ENCODE data around the gene TP53I11.
A peak's percentile ranks its signal among the peaks of the same experiment; 100 is the strongest.

The TP53I11 gene

DNA sequence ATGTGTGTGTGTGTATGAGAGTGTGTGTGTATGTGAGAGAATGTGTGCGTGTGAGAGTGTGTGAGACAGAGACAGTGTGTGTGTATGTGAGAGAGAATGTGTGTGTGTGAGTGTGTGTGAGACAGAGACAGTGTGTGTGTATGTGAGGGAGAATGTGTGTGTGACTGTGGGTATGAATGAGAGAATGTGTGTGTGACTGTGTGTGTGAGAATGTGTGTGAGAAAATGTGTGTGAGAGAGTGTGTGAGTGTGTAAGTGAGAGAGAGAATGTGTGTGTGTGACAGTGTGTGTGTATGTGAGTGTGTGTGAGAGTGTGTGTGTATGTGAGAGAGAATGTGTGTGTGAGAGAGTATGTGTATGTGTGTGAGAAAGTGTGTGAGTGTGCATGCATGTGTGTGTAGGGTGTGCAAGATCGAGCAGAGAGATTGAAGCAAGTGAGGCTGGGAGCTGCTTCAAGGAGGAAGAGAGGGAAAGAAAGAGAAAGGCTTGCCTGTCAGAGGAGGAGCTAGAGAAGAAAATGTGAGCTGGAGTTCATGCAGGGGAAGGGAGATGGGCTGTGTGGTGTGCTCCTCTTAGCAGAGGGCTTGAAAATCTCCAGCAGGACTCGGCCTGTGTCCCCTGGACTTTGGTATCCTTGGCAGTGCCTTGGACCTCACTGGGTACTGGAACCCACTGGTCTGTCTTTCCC lies 27.7 kb upstream of the TP53I11 start:
- DNase-seq (ENCODE audit: low spot score): no peak

DNA sequence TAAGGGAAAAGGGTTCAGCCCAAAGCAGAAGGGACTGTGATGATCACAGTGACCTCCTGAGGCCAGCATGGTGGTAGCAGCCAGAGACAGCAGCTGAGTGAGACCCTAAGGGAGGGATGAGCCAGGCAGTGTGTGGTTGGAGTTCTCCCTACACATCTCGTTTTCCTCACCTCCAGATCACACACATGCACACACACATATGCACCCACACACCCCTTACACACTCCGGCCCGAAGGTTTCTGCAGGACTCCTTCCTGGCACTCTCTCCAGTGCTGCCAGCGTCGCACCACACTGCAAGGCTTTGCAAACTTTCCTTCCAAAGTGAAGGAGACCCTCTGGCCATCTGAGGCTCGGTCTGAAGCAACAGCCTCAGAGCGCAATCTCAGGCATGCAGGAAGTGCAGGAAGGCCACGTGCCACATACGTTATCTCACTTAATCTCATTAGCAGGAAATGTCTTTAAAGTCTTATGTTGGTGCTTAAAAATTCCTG lies 26.9 kb upstream of the TP53I11 start:
- DNase-seq (ENCODE audit: low spot score): no peak

DNA sequence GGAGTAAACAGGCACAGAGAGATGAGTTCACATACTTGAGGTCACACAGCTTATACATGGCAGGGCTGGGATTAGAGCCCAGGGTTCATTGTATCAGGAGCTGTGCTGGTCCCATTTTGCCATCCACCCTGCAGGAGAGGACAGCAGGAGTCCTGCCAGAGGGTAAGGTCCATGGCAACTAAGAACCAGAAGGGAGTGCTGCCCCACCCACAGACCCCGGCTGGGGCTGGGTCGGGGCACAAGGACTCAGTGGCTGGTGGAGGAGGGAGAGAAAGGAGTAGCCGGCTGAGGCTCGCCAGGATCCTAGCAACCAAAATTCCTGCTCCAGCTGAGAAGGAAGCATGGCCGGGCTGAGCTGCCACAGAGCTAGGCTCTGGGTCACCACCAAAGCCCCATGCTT lies 25.9 kb upstream of the TP53I11 start:
- DNase-seq (ENCODE audit: low spot score): no peak

DNA sequence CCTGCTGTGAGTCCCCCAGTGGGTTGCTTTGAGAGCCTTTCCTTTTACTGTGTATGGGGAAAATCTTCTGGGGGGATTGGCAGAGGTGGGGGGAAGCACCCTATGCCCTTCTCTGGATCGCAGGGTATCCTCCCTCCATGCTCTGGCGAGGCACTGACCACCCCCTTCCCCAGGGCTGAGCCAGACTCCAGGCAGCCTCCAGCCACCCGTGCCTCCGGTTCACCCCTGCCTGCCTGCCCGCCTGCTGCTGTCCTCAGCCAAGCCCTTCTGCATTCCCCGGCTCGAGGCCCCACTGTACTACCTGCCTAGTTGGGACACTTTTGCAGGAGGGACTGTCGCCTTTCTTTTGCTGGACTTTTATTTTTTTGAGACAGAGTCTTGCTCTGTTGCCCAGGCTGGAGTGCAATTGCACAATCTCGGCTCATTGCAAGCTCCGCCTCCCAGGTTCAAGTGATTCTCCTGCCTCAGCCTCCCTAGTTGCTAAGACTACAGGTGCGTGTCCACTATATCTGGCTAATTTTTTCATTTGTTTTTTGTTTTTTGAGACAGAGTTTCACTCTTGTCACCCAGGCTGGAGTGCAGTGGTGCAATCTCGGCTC lies 23.8 kb upstream of the TP53I11 start:
- DNase-seq (ENCODE audit: low spot score): no peak

DNA sequence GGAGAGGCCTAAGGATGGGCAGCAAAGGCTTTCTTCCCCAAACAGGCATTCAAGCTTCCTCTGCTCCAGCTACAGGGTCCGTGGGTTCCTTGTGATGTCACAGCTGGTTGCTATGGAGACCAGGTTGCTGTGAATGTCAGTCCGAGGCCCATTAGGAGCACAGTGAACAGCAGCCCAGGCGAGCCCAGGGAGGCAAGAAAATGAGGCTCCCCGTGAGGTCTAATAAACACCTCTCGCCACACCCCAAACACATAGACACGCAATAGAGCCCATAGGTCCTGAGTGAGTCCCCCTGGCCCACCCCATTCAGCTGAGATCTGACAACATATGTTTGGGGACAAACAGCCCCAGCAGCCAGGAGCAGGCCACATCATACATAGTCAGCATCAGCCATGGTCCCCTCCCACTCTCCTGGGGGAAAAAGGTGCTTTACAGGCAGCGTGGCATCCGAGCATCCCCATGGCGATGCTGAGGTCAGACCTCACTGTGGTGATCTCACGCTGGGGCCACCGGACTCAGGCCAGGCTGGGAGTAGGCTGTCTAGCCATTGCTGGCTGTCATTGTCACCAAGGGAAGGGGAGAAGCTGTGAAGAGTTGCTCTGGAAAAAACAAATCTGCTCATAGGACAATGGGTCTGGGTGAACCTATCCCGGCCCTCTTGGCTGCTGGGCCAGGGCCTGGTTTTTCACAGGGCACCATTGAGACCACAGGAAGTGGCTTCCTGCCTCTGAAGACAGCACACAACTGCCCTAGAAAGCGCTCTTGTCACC lies 23.1 kb upstream of the TP53I11 start:
- no peak for DNase-seq (ENCODE audit: low spot score)

DNA sequence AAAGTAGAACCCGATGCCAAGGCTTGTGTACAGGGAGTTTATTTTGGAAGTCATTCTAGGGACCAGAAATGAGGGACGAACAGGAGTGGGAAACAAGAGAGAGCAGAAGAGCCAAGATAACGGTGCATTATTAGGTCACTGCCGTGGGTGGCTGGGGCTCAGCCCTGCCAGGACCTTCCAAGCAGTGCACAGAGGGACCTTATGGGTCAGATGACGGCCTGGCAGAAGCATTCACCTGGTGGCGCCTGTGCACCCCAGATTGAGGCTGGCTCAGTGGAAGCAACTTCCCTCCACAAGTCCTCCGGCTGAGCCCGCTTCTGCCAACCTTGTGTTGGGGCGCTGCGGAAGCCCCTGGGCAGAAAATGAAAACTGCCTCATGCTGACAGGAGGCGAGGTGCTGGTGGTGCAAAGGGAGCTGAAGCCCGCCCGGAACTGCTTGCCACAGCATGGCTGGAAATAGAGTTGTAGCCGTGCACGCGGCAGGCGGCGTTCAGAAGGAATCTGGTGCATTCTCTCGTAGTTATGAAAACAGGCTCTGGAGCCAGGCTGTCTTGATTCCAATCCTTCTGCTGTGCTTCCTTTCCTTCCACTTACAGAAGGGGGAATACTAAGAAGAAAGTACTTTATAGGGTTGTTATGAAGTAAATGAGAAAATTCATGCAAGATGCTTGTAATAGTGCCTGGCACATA lies 22.2 kb upstream of the TP53I11 start:
- no peak for DNase-seq (ENCODE audit: low spot score)

DNA sequence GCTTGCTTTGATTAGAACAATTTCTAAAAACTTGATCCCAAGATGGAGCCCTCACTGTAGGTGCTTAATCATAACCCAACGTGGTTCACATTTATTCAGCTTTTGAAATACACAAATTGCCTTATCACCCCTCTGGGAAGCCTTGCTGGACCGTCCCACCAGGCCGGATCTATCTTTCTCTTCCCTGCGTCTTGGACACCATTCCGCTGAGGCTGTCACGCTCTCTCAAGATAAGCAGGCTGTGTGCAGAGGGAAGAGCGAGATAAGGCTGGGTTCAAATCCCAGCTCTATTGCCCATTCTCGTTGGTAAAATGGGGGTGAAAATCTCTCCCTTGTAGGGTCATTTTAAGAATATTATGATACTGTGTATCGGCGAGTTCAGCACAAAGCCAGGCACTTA lies 20.5 kb upstream of the TP53I11 start:
- DNase-seq (ENCODE audit: low spot score): no peak

DNA sequence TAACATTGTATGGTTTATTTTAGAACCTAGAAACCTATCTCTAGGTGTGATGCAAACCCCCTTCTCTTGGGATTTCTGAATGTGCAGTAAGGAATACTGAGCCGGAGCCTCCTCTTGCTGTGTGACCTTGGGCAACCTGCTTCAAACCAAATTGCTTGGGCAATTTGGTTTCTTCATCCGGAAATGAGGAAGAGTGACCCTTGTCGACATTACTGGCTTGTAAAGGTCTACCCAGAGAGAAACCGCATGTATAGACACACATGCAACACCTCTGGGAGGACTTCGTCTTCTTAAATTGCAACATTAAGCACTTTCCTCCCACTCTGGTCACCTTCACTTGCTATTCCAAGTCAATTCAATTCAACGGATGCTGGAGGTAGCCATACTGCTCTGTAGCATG lies 19.6 kb upstream of the TP53I11 start:
- no peak for DNase-seq (ENCODE audit: low spot score)

DNA sequence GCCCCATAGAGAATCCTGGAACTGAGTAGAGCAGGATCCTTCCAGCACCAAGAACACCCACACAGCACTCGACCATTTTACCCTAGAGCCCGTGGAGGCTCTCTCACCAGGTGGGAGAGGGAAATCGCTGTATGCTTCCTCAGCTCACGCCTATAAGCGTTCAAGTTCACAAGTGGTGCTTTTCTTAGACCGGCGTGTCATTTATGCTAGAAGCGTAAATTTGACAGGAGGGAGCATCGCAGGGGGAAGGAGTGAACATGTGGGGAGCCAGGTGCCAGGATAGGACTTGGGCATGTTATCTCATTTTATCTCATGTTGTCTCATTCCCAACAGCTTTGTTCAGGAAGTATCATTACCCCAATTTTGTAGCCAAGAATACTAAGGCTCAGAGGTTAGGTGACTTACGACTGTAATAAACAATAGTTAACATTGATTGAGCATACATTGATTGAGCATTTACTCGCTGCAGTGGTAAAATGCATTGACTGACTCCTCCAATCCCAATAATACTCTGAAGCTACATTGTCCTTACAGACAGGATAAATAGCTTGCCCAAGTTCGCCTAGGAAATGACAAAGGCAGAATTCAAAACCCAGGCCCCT lies 19.1 kb upstream of the TP53I11 start:
- no peak for DNase-seq (ENCODE audit: low spot score)

DNA sequence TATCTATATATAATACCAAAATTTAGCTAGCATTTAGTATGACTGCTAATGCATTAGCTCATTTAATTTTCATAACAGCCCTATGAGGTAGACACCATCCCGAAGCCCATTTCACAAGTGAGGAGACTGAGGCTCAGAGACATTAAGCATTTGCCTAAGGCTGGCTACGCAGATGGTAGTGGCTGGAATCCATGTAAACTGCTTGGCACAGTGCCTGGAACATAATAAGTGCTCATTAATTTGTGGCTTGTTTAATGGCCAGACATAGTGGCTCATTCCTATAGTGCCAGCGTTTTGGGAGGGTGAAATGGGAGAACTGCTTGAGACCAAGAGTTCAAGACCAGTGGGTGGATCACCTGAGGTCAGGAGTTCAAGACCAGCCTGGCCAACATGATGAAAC lies 17.8 kb upstream of the TP53I11 start:
- no peak for DNase-seq (ENCODE audit: low spot score)

DNA sequence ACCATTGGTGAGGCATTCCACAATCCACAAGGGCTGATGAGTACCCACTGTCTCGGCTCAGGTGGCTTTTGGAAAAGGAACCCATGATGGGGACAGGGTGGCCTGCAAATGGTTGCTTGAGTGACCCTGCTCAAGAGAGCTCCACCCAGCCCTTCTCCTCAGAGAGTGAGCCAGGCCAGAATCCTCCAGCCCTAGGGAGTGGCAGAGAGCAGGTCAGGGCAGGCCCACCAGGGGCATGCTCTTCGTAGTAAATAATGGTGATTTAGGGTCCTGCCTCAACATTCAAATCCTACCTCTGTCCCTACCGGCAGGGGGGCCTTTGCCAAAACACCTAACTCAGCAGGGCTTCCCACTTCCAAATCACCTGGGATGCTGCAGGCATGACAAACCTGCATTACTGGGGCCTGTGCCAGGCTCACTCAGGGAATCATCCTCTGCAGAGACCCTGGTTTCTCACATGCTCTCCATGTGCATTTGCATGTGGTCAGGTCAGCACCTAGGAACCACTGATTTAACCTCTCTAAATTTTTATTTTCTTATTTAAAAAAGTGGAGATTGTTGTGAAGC lies 17.3 kb upstream of the TP53I11 start:
- DNase-seq (ENCODE audit: low spot score): no peak

DNA sequence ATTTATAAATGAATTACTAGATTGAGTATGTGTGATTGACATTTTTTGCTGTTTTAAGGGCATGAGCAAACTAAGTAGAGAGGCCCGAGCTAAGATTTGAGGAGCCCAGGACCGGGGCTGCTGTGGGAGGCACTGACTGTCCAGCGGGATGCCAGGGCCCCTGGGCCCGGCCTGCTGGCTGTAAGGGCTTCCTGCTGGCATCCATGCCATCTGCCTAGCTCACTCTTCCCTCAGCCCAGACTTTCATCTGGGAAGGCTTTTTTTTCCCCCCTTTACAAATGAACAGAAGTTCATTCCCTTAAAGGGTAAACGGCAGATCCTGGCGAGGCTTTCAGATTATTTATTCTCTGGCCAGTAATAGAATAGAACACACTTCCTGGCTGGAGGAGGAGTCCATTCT lies 16.0 kb upstream of the TP53I11 start:
- no peak for DNase-seq (ENCODE audit: low spot score)

DNA sequence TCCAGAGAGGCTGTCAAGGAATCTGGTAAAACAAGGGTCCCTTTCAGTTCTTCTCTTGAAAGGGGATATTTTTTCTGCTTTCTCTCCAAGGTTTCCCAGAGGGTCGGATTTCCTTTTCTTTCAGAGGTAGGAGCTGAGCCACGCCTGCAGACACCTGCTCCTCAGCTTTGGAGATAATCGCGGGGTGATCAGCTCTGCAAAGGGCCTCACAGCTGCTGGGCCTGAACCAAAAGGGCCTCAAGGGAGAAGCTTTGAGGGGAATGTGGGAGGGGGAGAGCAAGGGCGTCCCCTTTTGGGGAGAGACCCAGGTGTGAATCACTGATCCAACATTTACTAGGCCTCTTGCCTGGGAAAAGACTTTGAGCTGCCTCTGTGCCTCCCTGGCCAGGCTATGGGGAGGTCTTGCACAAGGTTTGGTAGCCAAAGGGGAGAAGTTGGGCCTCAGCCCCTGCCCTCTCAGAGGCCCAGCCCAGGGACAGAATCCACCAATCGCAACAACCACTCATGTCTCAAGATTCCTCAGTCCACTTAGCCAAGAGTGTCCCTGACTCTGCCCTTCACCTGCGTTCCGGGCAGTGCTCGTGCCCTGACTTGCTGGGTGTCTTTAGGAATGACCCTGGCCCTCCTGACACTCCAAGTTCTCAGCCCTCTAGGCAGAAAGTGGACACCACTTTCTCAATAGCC lies 14.0 kb upstream of the TP53I11 start:
- DNase-seq (ENCODE audit: low spot score): no peak

DNA sequence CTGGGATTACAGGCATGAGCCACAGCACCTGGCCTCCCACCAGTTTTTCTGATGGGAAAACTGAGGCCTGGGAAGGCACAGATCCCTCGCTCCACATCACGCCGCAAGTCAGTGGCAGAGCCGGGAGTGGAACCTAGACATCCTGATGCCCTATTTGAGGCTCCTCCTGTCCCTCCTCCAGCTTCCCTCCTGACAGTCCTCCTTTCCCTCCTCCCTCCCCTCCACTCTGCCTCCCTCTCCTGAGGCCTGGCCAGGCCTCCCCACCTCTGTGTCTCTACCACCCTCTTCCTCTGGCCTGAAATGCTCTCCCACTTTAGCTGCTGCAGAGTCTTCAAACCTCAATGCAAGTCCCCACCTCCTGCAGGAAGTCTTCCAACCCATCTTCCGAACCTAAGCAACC lies 13.3 kb upstream of the TP53I11 start:
- DNase-seq (ENCODE audit: low spot score): no peak

DNA sequence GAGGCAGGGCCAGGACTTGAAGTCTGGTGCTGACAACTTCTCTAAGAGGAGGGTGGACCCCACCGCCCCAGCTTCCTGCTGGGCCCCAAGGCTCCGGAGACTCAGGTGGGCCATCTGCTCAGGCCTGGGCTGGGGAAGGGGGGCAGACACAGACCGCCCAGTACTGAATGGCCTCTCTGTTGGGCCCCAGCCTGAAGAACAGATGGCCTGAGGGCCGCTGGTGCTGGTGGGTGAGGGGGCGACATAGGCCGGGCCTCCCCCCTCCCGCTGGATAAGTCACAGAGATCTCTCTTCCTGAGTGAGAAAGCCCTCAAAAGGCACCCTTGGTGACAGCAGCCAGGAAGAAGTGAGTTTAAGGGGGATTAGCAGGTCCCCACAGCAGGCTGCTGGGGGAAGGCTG lies 12.5 kb upstream of the TP53I11 start:
- DNase-seq (ENCODE audit: low spot score): no peak

DNA sequence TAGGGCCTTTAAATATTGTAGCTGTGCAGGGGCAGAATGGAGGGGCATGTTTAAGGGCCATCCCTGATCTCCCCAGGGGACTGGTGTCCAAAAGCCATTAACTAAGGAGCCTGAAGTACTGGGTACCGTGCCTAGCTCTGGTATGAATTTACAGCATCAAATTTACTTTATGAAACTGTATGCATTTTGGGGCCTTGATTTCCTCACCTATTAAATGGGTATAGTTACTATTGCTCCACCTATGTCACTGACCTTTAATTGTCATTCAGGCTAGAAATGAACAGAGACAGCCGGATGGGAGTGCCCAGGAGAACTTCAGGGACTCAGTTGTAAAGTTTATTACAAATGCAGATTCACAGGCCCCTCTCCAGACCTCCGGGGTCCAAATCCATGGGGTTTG lies 11.8 kb upstream of the TP53I11 start:
- DNase-seq (ENCODE audit: low spot score): no peak

DNA sequence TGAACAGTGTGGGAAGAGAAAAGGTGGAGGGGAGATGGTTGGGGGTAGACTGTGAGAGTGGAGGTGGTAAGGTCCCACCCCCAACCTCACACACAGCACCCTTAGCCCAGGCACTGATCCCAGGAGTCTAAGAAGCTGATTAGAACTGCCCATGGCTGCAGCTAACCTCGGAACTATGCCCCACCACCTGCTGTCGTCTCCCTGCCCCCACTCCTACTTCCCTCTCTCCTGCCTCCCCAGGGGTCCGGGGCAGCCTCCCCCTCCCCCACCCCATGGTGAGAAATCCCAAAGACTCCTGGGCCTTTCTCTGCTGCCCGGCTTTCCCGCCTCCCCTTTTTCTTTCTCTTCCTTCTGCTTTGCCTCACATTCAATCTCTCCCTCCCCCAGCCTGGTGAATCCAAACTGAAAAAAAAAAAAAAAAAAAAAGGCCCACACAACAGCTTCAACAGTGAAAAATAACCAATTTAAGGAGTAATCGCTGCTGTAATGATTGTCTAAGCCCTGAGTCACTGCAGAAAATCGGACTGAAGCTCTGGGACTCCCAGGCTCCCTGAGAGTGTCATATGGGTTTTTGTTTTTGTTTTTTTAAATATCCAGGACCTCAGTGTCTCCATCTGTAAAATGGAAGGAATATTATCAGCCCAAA lies 9.6 kb upstream of the TP53I11 start:
- peak; percentile 20 for DNase-seq (ENCODE audit: low spot score)

DNA sequence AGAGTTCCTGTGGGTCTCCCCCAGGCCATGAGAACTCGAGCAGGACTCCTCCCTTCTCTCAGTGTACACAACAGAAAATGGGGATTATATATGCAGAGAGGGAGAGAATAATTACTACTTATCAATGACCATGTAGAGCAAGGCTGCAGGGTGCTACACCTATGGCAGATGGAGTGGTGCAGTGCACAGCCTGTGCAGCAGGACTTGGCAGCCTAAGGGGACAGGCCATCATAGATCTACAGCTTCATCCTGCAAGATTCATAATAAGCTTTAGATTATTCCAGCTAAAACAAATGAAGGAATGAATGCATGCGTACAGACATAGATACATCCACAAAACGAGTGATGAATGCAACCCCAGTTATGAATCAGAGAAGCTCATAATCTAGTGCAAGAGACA lies 8.4 kb upstream of the TP53I11 start:
- no peak for DNase-seq (ENCODE audit: low spot score)

DNA sequence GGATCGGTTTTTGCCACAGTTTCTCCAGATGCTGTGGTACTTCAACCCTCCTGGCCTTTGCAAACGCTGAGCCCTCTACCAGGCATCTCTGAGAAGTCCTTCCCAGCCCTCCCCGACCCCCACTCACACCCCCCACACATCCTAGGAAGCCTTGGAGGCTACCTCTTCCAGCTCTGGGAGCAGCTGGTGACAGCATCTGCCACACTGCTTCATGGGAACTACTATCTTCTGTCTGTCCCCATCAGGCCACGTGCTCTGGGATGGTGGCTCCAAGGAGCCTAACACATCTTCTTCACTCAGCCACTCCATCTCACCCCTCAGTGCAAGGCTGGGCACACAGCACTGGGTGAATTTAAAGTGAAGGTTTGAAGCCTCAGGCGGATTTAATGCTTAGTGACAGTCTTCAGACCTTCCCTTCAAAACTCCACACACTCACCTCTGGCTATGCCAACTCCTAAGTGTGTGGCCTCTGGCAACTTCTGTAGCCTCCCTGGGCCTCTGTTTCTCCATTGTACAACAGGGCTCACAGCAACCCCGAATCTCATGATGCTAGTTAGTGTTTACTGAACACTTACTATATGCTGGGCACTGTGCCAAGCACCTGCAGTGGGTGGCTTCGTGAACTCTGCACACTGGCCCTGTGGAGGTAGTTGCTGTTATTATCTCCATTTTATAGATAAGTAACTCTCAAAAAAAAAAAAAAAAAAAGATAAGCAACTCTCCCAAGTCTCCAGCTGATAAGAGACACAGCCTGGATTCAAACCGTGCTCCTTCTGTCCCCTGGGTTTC lies 7.3 kb upstream of the TP53I11 start:
- DNase-seq (ENCODE audit: low spot score): no peak

DNA sequence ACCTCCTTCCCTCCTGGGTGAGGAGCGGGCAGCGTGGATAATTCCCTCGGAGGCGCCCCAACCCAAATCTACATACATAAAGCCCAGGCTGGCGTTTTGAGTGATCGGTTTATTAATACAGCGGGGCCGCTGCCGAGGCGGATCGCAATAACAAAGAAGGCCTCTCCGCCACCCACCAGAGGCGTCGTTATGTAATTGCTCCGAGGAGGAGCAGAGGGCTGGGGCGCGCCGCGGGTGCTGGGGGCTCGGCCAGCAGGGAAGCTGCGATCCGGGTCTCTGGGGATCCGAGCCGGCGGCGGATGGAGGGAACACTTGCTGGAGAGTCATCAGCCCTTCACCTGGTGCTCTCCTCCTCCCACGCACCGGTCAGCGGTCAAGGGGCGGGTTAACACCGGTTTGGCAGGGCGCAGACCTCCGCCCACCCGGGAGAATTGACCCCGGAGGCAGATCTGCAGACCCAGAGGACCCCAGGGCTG lies 6.4 kb upstream of the TP53I11 start:
- DNase-seq (ENCODE audit: low spot score): no peak

Measured in kidney tubule cell (primary cell).